Stomach (tissue), 9 donors: Measurements from ENCODE around the gene ITPR2. TPM values are rescaled to one million over a fixed set of nuclear protein-coding genes. Genes with fewer than 3 reads are reported as not detected.

Experiments used
- DNase-seq, 2 donors: peaks; one replicate each; pipeline versions ENCODE4 v3.0.0 to v3.0.0-alpha.2; 2013 to 2019
- H3K27ac ChIP-seq, 5 donors: fragments of 200-600 bp in 4 of 5; sonication (generic) in 4 of 5; one replicate each; pipeline ENCODE4 v1.5.1; 2013 to 2019; ENCODE audit warnings: mild to moderate bottlenecking in 1 of 5, moderate library complexity in 1 of 5
- H3K27me3 ChIP-seq, 3 donors: fragments of 200-600 bp; sonication (generic); one replicate each; pipeline ENCODE4 v1.5.1; 2017 to 2019; ENCODE audit warnings: mixed run types in 1 of 3
- H3K36me3 ChIP-seq, 4 donors: fragments of 200-600 bp; sonication (generic); 1 replicate in 3 of 4; 2 replicates in 1 of 4; pipeline ENCODE4 v1.5.1; 2016 to 2019
- H3K4me1 ChIP-seq, 4 donors: fragments of 200-600 bp; sonication (generic); one replicate each; pipeline ENCODE4 v1.5.1; 2016 to 2019
- H3K4me3 ChIP-seq, 4 donors: fragments of 200-600 bp; sonication (generic) in 3 of 4; one replicate each; pipeline ENCODE4 v1.5.1; 2016 to 2019; ENCODE audit warnings: mild to moderate bottlenecking in 1 of 4
- H3K9me3 ChIP-seq, 4 donors: fragments of 200-600 bp; sonication (generic); one replicate each; pipeline ENCODE4 v1.5.1; 2016 to 2019
- EP300 ChIP-seq: sonication (generic); formaldehyde crosslinking; IDR thresholded peaks from one replicate; pipeline ENCODE4 v1.6.1; 2017; ENCODE audit warnings: antibody characterized with exemption
- POLR2A ChIP-seq, 4 donors: fragments of 450-650 bp; IDR thresholded peaks; one replicate each; pipeline ENCODE4 v1.6.1; 2016; ENCODE audit warnings: antibody characterized with exemption in 4 of 4, control low read depth in 2 of 4, mild to moderate bottlenecking in 1 of 4, moderate library complexity in 1 of 4
- POLR2AphosphoS5 ChIP-seq, 3 donors: sonication (generic); formaldehyde crosslinking; IDR thresholded peaks; one replicate each; pipeline ENCODE4 v1.6.1; 2016; ENCODE audit warnings: antibody characterized with exemption in 3 of 3
- WGBS, 5 donors: extraction: QIAGEN DNeasy Blood & Tissue Kit in 3 of 5; methylation state at CpG; one replicate each; pipeline versions ENCODE4 v1.1.5 to v1.1.7; 2013 to 2018; 5-methylcytosine and 5-hydroxymethylcytosine counted together
- intact Hi-C: fragments of 100-400 bp; cut with DNase I; formaldehyde crosslinking; loops from one replicate; pipeline ENCODE4 v1.15.1; 2023; ENCODE audit warnings: low total_unique reads
- polyA plus RNA-seq, 3 donors: library from polyadenylated mRNA; stranded (reverse); fragments of 200-250 nt; gene quantifications; one replicate each; pipeline ENCODE4 v1.2.3, GENCODE V29; 2013
- total RNA-seq, 5 donors: library from RNA; depleted of rRNA; stranded (reverse); fragments of >200 nt; gene quantifications; one replicate each; pipeline versions ENCODE4 v1.1.0 to v1.2.3, GENCODE V29; 2014 to 2016
- TF ChIP-seq, protein P1 (sequence below), 7 experiments: fragments of 450-650 bp in 4 of 7; fragments of 200-600 bp in 3 of 7; sonication (generic) in 3 of 7; IDR thresholded peaks; one replicate each; pipeline ENCODE4 v1.5.1; 2016 to 2019; ENCODE audit warnings: antibody characterized with exemption in 7 of 7, control low read depth in 2 of 7, mild to moderate bottlenecking in 1 of 7
- donor health status: healthy with polysubstance abuse.
- donor health status: Bipolar disorder and iron deficiency.
- donor health status: healthy.

ITPR2 gene
- total and polyA plus RNA-seq, 8 donors: 1.4 to 172 (median 23.4) TPM

- Histone ChIP-seq H3K36me3 (no peaks in the 10 kb centered on the region), H3K4me1 (peaks cover 0 to 26% (median 7%) of the 10 kb centered on the region in 4 donors), H3K27ac (no peak overlapping the region), H3K4me3 (no peak overlapping the region), H3K27me3 (no peaks in the 10 kb centered on the region), H3K9me3 (no peaks in the 10 kb centered on the region)
- TF ChIP-seq POLR2A (IDR thresholded peaks at IDR 0.05) (no peak), POLR2AphosphoS5 (IDR thresholded peaks at IDR 0.05) (no peak), EP300 (no peak)
- TF ChIP-seq, protein P1, sequence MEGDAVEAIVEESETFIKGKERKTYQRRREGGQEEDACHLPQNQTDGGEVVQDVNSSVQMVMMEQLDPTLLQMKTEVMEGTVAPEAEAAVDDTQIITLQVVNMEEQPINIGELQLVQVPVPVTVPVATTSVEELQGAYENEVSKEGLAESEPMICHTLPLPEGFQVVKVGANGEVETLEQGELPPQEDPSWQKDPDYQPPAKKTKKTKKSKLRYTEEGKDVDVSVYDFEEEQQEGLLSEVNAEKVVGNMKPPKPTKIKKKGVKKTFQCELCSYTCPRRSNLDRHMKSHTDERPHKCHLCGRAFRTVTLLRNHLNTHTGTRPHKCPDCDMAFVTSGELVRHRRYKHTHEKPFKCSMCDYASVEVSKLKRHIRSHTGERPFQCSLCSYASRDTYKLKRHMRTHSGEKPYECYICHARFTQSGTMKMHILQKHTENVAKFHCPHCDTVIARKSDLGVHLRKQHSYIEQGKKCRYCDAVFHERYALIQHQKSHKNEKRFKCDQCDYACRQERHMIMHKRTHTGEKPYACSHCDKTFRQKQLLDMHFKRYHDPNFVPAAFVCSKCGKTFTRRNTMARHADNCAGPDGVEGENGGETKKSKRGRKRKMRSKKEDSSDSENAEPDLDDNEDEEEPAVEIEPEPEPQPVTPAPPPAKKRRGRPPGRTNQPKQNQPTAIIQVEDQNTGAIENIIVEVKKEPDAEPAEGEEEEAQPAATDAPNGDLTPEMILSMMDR (IDR thresholded peaks at IDR 0.05): no peak
- no peak for DNase-seq
- intact Hi-C loops: no loop called here
Observed at GRCh38 chr12:26749781-26750180, 83.2 kb downstream of the ITPR2 start.

DNA sequence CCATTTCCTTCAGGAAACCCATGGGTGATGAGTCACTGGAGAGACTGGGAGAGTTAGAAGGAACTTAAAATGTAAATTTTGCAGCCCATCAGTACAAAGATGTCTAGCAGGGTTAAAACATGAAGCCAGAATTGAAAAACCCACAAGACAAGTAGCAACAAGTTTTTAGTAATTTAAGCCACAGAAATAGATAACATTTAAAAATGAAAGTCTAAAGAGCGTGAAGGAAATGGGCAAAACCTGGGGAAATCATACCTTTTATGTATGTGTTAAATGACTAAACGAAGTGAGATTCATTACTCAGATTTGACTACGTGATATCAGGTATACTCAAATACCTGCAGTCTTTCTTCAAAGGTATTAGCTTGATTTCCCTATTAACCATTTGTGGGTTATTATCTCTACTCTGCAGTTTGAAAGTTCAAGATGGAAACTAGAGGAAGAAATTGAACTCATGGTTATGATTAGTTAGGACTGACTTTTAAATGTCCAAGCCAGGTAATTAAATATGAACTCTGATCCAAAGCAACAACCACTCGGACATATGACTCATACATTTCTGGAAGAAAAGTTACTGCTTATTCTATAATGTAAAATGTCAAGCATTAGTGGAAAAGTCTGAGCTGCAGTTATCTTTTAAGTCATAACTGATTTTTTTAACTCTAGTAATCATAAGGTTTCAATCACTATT lies 84.1 kb downstream of the ITPR2 start:
- no peak overlapping the region for H3K27ac ChIP-seq
- intact Hi-C loops: no loop called here
- no peak overlapping the region for H3K4me3 ChIP-seq
- H3K36me3 ChIP-seq: no peaks in the 10 kb centered on the region
- WGBS, 5 donors: 53 to 66% (median 64%) methylated on average over 4 of the region's 4 CpGs
- H3K4me1 ChIP-seq: peaks cover 0 to 26% (median 8%) of the 10 kb centered on the region in 4 donors
- TF ChIP-seq POLR2AphosphoS5 (IDR thresholded peaks at IDR 0.05): no peak
- TF ChIP-seq, protein P1 (IDR thresholded peaks at IDR 0.05): no peak
- TF ChIP-seq POLR2A (IDR thresholded peaks at IDR 0.05): no peak
- no peak for TF ChIP-seq EP300
- DNase-seq: no peak
- H3K9me3 ChIP-seq: no peaks in the 10 kb centered on the region
- no peaks in the 10 kb centered on the region for H3K27me3 ChIP-seq

DNA sequence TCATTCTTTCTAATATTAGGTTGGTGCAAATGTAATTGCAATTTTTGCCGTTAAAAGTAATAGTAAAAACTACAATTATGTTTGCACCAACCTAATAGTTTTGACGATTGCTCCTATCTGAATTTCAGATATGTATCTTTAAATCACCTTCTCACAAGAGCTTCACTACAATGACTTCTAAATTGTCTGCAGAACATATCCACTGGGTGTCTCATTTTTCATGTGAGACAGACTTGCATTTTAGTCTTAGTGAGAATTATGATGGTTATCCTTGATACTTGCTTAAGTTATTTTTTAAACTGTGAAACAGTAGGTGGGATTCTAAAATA lies 84.6 kb downstream of the ITPR2 start:
- intact Hi-C loops: no loop called here
- Histone ChIP-seq H3K27me3 (no peaks in the 10 kb centered on the region), H3K4me3 (no peak overlapping the region), H3K27ac (no peak overlapping the region), H3K9me3 (no peaks in the 10 kb centered on the region), H3K4me1 (peaks cover 0 to 26% (median 8%) of the 10 kb centered on the region in 4 donors), H3K36me3 (no peaks in the 10 kb centered on the region)
- DNase-seq: no peak
- 64 to 94% (median 88%) methylated on average over 2 of the region's 2 CpGs for WGBS, 5 donors
- TF ChIP-seq EP300: no peak
- TF ChIP-seq, protein P1 (IDR thresholded peaks at IDR 0.05): no peak
- TF ChIP-seq POLR2AphosphoS5 (IDR thresholded peaks at IDR 0.05): no peak
- no peak for TF ChIP-seq POLR2A (IDR thresholded peaks at IDR 0.05)

GRCh38 chr12:26746121-26746714 lies 86.8 kb downstream of the ITPR2 start:
- WGBS, 5 donors: 65 to 91% (median 88%) methylated on average over 4 of the region's 4 CpGs
- TF ChIP-seq POLR2A (IDR thresholded peaks at IDR 0.05) (no peak), POLR2AphosphoS5 (IDR thresholded peaks at IDR 0.05) (no peak), EP300 (no peak)
- TF ChIP-seq, protein P1 (IDR thresholded peaks at IDR 0.05): no peak
- intact Hi-C loops: no loop called here
- H3K36me3 ChIP-seq: no peaks in the 10 kb centered on the region
- H3K4me3 ChIP-seq: no peak overlapping the region
- H3K27ac ChIP-seq: no peak overlapping the region
- no peaks in the 10 kb centered on the region for H3K27me3 ChIP-seq
- peaks cover 0 to 26% (median 12%) of the 10 kb centered on the region in 4 donors for H3K4me1 ChIP-seq
- no peaks in the 10 kb centered on the region for H3K9me3 ChIP-seq
- DNase-seq: no peak
